D341Med (cell line): ENCODE data around the gene BBS5.
A peak's percentile ranks its signal among the peaks of the same experiment; 100 is the strongest.
"Not testable (repeated sequence)": the region's sequence is repeated elsewhere in the genome, so short reads cannot be mapped to it uniquely, and the experiment has no call there.

Source experiments
- DNase-seq: peaks from one replicate; pipeline ENCODE4 v3.0.0; 2012; ENCODE audit warnings: low spot score

BBS5 gene

DNA sequence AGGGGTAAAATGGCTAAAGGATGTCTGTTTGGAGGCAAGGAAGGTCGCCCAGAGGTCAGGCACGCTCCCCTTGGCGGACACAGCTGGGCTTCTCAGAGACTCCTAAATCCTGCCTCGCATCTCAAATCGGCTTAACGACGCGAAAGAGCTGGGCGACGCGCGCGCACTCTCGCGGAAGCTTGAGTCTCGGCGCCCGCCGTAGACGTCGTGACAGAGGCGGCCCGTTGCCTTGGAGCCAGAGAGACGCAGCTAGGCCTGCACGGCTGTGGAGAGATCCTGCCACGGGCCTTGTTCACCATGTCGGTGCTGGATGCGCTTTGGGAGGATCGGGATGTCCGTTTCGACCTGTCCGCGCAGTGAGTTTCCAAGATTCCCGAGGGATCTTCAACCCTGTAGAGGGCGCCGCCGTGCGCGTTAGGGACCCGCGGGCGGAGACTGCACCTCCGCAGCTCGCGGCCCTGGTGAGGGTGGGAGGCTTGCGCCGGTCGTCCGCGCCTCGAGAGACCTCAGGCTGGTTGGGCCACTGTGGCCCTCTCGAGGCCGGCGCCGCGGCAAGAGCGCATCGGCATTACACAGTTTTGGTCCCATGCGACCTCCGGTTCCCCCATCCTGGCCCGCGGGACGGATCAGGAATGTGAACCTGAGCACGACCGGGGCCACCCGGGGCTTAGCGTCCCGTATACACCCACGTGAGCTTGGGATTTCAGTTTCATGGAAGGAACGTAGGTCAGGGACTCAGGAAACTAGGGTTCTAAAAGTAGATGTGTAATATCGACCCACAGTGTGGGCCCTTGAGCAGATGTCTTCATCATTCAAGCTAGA, at the start of gene BBS5:
Gene BBS5 (plus strand): TSS at position 238 of the 822 bp plus-strand sequence. CDS start 60 bp downstream, at position 298.
- peak; percentile 86 for DNase-seq

DNA sequence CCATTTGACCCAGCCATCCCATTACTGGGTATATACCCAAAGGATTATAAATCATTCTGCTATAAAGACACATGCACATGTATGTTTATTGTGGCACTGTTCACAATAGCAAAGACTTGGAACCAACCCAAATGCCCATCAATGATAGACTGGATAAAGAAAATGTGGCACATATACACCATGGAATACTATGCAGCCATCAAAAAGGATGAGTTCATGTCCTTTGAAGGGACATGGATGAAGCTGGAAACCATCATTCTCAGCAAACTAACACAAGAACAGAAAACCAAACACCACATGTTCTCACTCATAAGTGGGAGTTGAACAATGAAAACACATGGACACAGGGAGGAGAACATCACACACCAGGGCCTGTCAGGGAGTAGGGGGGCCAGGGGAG, 47.5 kb upstream of the BBS5 start:
- not testable (repeated sequence) for DNase-seq

DNA sequence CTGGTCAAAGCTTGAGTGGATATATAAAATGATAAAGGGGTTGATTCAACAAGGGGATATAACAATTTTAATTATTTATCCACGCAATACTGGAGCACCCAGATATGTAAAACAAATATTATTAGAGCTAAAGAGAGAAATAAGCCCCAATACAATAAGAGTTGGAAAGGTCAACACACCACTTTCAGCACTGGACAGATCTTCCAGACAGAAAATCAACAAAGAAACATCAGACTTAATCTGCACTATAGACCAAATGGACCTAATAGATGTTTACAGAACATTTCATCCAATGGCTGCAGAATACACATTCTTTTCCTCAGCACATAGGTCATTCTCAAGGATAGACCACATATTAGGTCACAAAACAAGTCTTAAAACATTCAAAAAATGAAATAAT, 45.1 kb upstream of the BBS5 start:
- DNase-seq, result not testable (repeated sequence)

DNA sequence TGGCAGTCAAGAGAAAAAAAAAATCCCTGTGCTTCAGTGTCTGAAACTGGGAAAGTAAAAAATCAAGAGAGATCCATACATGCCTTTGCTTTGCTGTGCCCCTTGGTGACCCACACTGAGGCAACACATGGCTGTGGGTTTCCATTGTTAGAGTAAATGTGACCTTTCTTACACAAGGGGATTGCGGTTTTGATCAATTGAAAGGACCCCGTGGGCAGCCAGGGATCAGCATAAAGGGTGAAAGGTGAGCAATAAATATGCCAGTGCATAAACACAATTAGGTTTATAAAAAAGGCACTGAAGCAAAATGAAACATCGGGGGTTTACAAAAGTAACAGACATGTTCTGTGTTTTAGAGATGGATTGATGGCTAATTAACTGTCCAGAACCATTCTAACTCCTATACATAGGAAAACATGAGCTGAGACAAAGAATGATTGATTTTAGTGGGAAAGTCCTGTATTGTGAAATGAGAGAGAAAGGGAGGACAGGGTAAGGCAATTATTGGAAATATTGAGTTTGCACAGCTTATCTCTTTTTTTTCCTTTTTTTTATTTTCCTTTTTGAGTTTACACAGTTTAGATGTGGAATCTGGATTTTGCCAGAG, 40.7 kb upstream of the BBS5 start:
- DNase-seq, result no peak

DNA sequence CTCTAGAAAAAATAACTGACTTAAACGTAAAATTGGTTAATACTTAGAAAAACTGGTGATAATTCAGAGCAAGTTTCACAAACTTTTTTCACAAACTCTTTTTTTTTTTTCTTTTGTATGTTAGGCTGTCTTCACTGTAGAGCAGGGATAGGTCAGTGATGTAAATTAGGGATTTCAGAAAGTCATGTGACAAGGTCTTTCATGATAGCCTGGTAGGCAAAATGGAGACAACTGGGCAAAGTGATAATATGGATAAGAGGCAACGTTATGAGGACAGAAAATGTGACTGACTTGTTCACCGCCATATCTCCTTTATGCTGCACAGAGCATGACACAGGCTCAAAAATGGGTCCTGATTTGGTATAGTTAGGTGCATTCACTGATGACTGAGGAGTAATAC, 39.4 kb upstream of the BBS5 start:
- DNase-seq, result no peak

DNA sequence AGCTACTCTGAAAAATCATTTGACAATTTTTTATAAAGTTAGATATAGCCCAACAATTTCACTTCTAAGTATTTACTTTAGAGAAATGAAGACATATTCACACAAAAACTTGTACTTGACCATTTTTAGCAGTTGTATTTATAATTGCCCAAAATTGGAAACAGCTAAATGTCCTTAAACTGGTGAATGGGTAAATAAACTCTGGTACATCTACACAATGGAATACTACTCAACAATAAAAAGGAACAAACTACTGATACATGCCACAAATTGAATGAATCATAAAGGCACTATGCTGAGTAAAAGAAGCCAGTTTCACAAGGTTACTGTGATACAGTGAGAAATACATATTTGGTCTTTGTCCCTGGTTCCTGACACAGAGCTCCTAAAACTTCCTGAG, 32.8 kb upstream of the BBS5 start:
- DNase-seq, result no peak

DNA sequence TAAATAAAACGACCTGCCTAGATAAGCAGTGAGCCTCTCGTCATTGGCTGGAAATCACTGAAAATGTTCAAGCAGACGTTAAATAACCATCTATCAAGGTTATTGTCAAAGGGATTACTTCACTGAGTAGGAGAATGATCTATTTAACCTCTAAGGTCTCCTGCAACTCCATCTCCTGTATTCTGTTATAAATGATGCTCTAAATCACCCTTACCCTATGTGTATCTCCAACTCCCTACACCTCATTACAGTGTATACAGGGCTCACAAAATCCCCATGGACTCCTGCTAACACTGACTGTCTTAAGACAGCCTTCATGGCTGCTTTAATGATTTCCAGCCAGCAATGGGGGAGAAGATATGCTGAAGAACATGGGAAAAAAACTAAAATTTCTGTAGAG, 31.0 kb upstream of the BBS5 start:
- DNase-seq, result no peak

DNA sequence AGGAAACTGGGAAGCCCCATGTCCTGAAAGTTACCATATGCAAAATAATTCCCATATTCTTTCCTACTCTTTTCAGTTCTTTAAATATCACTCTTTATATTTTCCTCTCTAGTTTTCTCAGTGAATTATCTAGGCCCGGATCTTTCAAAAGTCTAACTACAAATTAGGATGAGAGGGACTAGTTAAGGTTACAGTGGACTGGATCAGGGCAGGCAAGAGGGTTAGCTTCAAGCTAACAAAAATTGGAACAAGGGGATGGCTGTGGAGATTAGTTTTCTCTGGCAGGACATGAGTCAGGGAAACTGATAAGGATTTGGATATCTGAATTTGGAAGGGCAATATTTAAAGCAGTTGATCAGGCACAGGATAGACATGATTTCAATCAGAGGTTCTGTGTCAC, 30.4 kb upstream of the BBS5 start:
- no peak for DNase-seq

DNA sequence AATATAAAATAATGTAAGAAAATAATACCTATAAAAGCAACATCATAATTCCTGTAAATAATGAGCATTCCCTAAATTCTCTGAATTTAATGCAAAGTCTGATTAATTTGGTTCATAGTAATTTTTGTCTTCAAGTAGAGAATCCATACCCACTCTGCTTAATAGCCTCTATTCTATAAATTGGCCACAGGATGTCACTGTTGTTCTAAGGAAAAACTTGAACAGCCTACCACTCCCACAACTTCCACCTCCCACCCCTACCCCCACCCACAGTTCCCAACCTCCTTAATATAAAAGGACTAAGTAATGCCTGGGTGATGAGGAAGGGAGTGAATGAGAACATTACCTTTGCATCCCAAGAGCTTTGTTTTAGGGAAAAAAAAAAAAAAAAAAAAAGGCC, 27.2 kb upstream of the BBS5 start:
- DNase-seq, result peak; percentile 58

DNA sequence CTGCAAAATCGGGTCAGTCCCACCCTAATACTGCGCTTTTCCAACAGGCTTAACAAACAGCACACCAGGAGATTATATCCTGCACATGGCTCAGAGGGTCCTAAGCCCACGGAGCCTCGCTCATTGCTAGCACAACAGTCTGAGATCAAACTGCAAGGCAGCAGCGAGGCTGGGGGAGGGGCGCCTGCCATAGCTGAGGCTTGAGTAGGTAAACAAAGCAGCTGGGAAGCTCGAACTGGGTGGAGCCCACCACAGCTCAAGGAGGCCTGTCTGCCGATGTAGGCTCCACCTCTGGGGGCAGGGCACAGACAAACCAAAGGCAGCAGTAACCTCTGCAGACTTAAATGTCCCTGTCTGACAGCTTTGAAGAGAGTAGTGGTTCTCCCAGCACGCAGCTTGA, 26.2 kb upstream of the BBS5 start:
- not testable (repeated sequence) for DNase-seq

DNA sequence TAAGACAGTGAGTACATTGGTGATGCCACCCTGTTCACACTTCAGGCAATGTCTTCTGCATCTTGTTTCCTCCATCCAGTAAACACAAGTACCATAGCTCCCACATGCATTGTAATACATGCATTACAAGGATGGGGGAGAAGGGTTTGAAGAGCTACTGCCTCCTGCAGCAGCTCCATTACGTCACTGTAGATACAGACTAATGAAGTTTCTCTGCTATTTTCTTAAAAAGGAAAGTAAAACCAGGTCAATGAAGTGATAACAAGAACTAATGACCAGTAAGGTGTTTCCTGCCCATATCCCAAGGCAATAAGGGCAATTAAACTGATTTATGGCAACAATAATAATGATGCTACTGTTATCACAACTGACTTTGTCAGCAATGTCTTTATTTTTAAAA, 18.2 kb upstream of the BBS5 start:
- DNase-seq, result no peak

DNA sequence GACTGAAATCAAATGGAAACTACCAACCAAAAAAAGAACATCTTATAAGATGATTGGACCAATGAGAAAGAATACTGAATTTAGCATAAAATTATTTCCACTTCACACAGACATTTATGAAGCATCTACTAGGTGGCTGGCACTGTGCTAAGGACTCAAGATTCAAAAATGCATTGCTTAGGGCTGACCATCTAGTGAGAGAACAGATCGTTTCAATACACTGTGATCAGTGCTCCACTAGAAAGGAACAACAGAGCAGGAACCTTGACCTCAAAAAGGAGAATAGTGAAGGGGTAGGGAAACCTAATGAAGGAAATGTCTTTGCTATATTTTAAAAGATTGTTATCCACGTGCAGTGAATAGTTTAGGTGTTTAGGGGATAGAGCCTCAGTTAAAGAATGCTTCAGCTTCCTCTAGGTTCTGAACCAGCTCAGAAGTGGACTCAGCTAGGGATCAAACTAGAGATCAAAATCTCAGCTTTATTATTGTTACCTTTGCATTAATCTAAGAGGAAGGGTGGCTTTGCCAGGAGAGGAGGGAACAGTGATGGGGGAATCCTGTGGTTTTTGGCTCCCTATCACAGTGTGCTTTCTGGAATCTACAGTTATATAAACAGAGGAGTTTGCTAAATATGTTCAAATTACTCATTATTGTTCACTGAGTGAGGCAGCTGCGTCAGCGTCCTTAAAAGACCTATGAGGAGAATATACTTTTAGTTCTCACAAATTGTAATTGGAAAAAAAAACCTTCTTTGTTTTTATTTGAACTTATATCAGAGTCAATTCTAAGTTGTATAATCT, 16.2 kb upstream of the BBS5 start:
- DNase-seq, result no peak

DNA sequence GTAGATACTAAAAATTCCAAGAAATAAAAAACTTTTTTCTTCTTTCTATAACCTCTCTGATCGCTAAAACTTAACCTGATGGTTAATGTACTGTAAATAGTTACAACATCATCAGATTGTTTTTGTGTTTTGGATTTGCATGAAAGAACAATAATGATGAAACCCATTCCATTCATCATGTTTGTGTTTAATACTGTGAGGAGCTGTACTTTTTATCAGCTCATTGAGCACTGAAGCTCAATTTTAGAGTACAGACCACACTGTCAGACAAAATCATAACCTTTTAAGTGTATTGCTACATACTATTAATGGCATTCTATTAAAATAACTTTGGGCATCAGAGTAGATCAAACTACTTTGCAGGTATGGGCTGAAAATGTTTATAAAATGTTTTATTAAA, 14.8 kb upstream of the BBS5 start:
- no peak for DNase-seq

DNA sequence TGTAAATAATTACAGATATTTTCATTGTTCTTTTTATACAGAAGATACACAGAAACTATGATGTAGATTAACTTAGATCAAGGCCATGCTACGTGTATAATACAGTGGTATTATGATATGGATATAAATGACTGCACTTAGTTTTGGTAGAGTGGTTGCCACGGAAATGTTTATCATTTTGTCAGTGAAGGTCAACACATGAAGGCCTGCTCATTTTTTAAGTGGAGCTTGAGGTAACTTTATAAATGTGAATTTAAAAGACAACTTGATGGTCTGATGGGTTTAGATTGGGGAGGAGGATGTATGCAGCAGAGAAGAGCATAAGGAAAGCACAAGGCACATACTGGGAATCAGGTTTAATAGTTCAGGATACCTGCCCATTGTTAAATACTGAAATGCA, 14.4 kb upstream of the BBS5 start:
- DNase-seq, result no peak

DNA sequence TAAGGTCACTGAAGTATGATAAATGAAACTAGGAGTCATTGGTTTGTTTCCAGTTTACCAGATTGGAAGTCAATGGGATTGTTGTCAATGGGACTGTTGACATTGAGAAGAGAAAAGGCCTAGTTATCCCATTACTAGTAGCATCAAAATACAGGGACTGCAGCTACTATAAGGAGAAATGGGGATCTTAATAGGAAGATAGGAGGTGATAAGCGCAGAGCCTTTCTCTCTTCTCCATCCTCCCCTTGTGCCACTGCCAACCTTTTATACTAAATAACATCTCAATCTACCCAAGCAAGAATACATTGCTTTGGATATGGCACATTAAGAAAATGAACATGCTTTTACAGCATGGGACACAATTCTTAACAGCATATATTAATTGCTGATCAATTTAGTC, 10.5 kb upstream of the BBS5 start:
- no peak for DNase-seq

DNA sequence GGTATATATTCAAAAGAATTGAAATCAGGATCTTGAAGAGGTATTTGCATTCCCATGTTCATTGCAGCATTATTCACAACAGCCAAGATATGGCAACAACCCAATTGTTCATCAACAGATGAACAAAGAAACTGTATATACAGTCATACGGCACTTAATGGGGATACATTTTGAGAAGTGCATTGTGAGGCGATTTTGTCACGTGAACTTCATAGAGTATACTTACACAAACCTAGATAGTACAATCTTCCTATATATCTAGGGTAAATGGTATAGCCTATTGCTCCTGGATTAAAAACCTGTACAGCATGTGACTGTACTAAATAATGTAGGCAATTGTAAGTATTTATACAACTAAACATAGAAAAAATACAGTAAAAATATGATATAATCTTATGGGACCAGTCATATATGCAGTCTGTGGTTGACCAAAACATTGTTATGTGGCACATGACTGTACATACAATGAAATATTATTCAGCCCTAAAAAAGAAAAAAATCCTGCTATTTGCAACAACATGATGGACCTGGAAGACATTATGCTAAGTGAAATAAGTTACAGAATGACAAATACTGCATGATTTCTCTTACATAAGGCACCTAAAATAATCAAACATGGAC, 9.2 kb upstream of the BBS5 start:
- DNase-seq, result no peak

DNA sequence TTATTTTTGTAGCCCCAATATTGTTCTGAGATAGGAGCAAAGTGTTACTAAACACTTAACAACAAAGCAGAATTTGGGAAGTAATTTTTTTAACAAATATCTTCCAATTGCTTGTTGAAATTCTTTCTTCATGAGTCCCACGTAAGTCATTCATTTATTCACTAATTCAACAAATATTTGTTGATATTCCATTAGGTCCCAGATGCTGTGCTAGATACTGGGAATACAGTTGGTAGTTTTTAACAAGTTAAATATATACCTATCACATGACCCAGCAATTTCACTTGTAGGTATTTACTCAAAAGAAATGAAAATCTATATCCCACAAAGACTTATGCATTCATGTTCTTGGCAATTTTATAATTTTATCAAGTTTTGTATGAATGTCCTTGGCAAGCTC, 7.0 kb upstream of the BBS5 start:
- DNase-seq, result no peak

DNA sequence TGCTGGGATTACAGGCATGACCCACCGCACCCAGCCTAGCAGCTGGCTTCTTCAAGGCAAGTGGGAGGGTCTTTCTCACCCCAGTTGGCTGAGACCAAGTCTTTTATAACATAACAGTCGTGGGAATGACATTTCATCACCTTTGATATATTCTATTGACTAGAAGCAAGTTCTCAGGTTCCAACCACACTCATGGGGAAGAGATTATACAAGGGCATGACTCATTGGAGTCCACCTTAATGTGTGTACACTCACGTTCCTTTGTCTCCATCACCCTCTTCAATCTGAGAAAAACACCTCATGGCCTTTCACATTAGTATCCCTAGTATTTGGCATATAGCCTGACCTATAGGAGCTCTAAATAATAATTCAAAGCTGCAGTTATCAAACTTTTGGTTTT, 2.8 kb upstream of the BBS5 start:
- DNase-seq, result no peak

DNA sequence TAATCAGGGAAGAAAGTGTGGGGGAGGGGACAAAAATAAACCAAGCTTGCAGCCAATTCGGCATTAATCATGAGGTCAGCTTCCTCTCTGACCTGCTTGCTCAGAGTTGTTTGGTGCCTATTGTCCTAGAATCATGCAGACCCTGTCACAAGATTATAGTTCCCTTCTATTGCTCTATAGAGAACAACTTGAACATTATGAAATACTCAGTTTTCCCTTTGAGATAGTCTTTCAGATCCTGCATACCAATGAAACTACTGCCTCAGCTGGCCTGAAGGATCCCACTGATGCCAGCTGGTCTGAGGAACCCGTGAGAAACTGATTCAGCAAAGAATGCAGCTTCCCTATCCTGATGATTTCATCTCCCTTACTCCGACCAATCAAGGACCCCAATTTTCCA, 955 bp upstream of the BBS5 start:
- no peak for DNase-seq

DNA sequence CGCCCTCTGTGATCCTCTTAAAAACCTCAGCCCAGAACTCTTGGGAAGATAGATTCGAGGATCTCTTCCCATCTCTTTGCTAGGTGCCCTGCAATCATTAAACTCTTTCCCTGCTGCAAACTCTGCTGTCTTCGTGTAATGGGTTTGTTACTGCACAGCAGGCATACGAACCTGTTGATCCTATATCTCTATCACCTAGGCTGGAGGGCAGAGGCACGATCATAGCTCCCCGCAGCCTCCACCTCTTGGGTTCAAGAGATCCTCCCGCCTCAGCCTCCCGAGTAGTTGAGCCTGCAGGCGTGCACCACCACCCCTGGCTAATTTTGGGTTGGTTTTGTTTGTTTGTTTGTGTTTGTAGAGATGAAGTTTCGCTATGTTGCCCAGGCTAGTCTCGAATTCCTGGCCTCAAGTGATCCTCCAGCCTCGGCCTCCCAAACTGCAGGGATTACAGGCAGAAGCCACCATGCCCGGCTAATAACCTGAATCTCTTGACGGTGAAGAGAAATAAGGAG, 493 bp upstream of the BBS5 start:
- DNase-seq, result no peak

DNA sequence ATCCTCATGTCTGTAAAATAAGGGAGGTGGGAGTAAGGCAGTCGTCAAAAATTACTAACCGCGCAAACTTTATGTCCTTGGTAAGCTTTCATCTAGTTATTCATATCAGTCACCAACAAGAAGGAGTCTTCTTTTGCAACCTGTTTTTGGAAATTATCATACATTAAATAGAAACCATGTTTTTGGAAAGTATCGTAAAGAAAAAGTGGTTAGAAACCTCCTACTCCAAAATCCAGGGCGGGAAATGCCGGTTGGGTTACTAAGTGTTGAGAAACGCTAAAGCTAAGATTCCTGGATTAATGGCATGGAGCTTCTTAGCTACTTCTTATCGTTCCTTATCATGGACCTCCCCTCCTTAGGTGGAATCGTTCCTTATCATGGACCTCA, 778 bp downstream of the BBS5 start:
- no peak for DNase-seq

DNA sequence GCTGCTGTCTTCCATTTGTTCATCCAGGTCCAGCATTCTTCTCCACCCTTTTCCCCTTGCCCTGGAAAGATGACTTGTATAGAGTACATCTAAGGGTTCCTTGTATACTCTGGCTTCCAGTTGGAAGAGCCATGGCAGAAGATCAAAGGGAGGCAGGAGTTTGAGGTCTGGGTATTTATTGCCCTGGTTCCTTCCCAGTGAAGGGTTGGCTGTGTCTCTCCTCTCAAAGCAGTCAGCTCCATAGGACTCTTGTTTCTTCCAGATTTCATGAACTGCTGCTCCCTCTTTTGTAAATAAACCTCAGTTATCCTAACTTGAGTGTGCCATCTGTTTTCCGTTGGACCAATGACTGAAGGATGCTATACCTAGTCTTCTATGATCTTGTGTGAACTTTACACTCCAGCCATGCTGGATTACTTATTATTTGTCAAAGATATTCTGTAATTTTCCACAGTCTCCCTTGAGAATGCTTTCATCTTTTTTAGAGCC, 6.4 kb downstream of the BBS5 start:
- DNase-seq, result no peak
